H1 (cell line): ENCODE results near the gene ZC2HC1C. TPM values are rescaled to one million over a fixed set of nuclear protein-coding genes. Genes with fewer than 3 reads are reported as not detected.

ENCODE experiments used
- CTCF ChIA-PET: fragments of 300-600 bp; sonication (Branson Sonifier 250); formaldehyde crosslinking; loops from one replicate; lab custom pipeline; 2021; ENCODE audit not compliant: partially characterized antibody; lab: Charles Lee
- POLR2A ChIA-PET: fragments of 300-600 bp; sonication (Branson Sonifier 250); formaldehyde crosslinking; loops from one replicate; lab custom pipeline; 2021; ENCODE audit warnings: inconsistent platforms; ENCODE audit not compliant: partially characterized antibody; lab: Charles Lee
- DNase-seq, 2 experiments: peaks; one replicate each; pipeline versions ENCODE4 v3.0.0 to v3.0.0-alpha.2; 2010 to 2022; ENCODE audit warnings: low spot score in 2 of 2, low read depth in 1 of 2, mixed read lengths in 1 of 2
- FAIRE-seq: peaks from 2 replicates; lab custom pipeline; 2011; peaks lifted over from hg19 to GRCh38; lab: Jason Lieb, UNC
- H2AFZ ChIP-seq: 2 replicates; pipeline ENCODE4 v1.8.1; 2012; ENCODE audit warnings: low read length, inconsistent platforms
- H2AK5ac ChIP-seq: 2 replicates; pipeline ENCODE4 v1.6.1; 2013; ENCODE audit warnings: low read depth, low read length
- H2BK120ac ChIP-seq: replicated peaks from 2 replicates; pipeline ENCODE3; 2013; ENCODE audit warnings: low read depth, low read length, inconsistent platforms
- H2BK12ac ChIP-seq: 2 replicates; pipeline ENCODE4 v1.6.1; 2013; ENCODE audit warnings: low read depth, low read length
- H2BK15ac ChIP-seq: 2 replicates; pipeline ENCODE4 v1.6.1; 2013; ENCODE audit warnings: low read length
- H2BK20ac ChIP-seq: 2 replicates; pipeline ENCODE4 v1.6.1; 2013; ENCODE audit warnings: low read length
- H2BK5ac ChIP-seq: 2 replicates; pipeline ENCODE4 v1.6.1; 2013; ENCODE audit warnings: low read depth, low read length
- H3K14ac ChIP-seq: 2 replicates; pipeline ENCODE4 v1.6.1; 2013; ENCODE audit warnings: inconsistent platforms; ENCODE audit not compliant: insufficient read length
- H3K18ac ChIP-seq: 2 replicates; pipeline ENCODE4 v1.6.1; 2013; ENCODE audit warnings: low read length; ENCODE audit errors: extremely low read depth
- H3K23ac ChIP-seq: 2 replicates; pipeline ENCODE4 v1.6.1; 2013; ENCODE audit warnings: inconsistent platforms; ENCODE audit not compliant: insufficient read length
- H3K23me2 ChIP-seq: 2 replicates; pipeline ENCODE4 v1.6.1; 2013; ENCODE audit warnings: low read depth, low read length
- H3K27ac ChIP-seq: 2 replicates; pipeline ENCODE4 v1.6.1; 2011; ENCODE audit warnings: low read depth, low read length, inconsistent platforms
- H3K27me3 ChIP-seq, 4 experiments: replicated peaks in 1 of 4; 1 replicate in 1 of 4; 2 replicates in 3 of 4; pipeline versions ENCODE4 v1.6.1 to v1.8.1; 2011 to 2013; ENCODE audit warnings: low read length in 3 of 4, mild to moderate bottlenecking in 3 of 4, inconsistent platforms in 2 of 4, mixed read lengths in 2 of 4, moderate library complexity in 1 of 4; ENCODE audit not compliant: control insufficient read depth in 3 of 4, insufficient read depth in 3 of 4; ENCODE audit errors: extremely low read depth in 1 of 4
- H3K36me3 ChIP-seq, 4 experiments: 2 replicates each; pipeline versions ENCODE4 v1.6.1 to v1.8.1; 2011 to 2013; ENCODE audit warnings: mild to moderate bottlenecking in 4 of 4, low read length in 3 of 4, moderate library complexity in 2 of 4, control low read depth in 1 of 4, inconsistent platforms in 1 of 4; ENCODE audit not compliant: insufficient read depth in 4 of 4, control insufficient read depth in 2 of 4
- H3K4ac ChIP-seq: replicated peaks from 2 replicates; pipeline ENCODE3; 2013; ENCODE audit warnings: low read length, low read depth, mixed read lengths, inconsistent platforms; ENCODE audit not compliant: insufficient read length
- H3K4me1 ChIP-seq, 4 experiments: replicated peaks in 1 of 4; 1 replicate in 1 of 4; 2 replicates in 3 of 4; pipeline versions ENCODE4 v1.6.1 to v1.8.1; 2011 to 2013; ENCODE audit warnings: low read length in 3 of 4, inconsistent platforms in 2 of 4, mixed read lengths in 1 of 4; ENCODE audit not compliant: insufficient read depth in 4 of 4, control insufficient read depth in 3 of 4
- H3K4me2 ChIP-seq, 2 experiments: 2 replicates each; pipeline versions ENCODE4 v1.6.1 to v1.8.1; 2011 to 2013; ENCODE audit warnings: low read depth in 2 of 2, low read length in 2 of 2, control low read depth in 1 of 2, inconsistent platforms in 1 of 2, mild to moderate bottlenecking in 1 of 2; ENCODE audit not compliant: insufficient read depth in 1 of 2
- H3K4me3 ChIP-seq, 4 experiments: fragments of 200-600, 300-600 bp in 1 of 4; sonication (generic), shearing (Covaris generic), sonication (Bioruptor Twin) in 1 of 4; 2 replicates each; pipeline versions ENCODE4 v1.5.1 to v1.8.1; 2011 to 2016; ENCODE audit warnings: low read length in 4 of 4, low read depth in 3 of 4, control low read depth in 2 of 4, inconsistent platforms in 2 of 4, mild to moderate bottlenecking in 2 of 4, mixed read lengths in 1 of 4, moderate library complexity in 1 of 4; ENCODE audit not compliant: insufficient read depth in 2 of 4; ENCODE audit errors: extremely low read depth in 1 of 4
- H3K56ac ChIP-seq: replicated peaks from 2 replicates; pipeline ENCODE3; 2013; ENCODE audit warnings: low read depth, mild to moderate bottlenecking, mixed read lengths, low read length, inconsistent platforms; ENCODE audit not compliant: insufficient read length
- H3K79me1 ChIP-seq: 2 replicates; pipeline ENCODE4 v1.6.1; 2013; ENCODE audit warnings: low read depth, low read length, control low read depth
- H3K79me2 ChIP-seq, 2 experiments: 2 replicates each; pipeline versions ENCODE4 v1.6.1 to v1.8.1; 2012 to 2013; ENCODE audit warnings: low read length in 2 of 2, mild to moderate bottlenecking in 2 of 2, inconsistent platforms in 1 of 2; ENCODE audit not compliant: insufficient read depth in 2 of 2, control insufficient read depth in 1 of 2
- H3K9ac ChIP-seq, 4 experiments: replicated peaks in 1 of 4; 1 replicate in 1 of 4; 2 replicates in 3 of 4; pipeline versions ENCODE4 v1.6.1 to v1.8.1; 2011 to 2013; ENCODE audit warnings: low read depth in 3 of 4, low read length in 3 of 4, control low read depth in 2 of 4, mild to moderate bottlenecking in 2 of 4, moderate library complexity in 2 of 4, inconsistent platforms in 1 of 4; ENCODE audit errors: extremely low read depth in 1 of 4
- H3K9me3 ChIP-seq, 2 experiments: 2 replicates each; pipeline versions ENCODE4 v1.6.1 to v1.8.1; 2012 to 2013; ENCODE audit warnings: mild to moderate bottlenecking in 2 of 2, moderate library complexity in 2 of 2, control low read depth in 1 of 2, inconsistent platforms in 1 of 2, low read depth in 1 of 2, low read length in 1 of 2, mixed read lengths in 1 of 2; ENCODE audit not compliant: insufficient read depth in 2 of 2
- H4K20me1 ChIP-seq, 2 experiments: replicated peaks in 1 of 2; 2 replicates each; pipeline versions ENCODE3 to v1.8.1; 2011 to 2013; ENCODE audit warnings: inconsistent platforms in 2 of 2, low read length in 2 of 2, mild to moderate bottlenecking in 1 of 2; ENCODE audit not compliant: insufficient read depth in 2 of 2, control insufficient read depth in 1 of 2
- H4K5ac ChIP-seq: 2 replicates; pipeline ENCODE4 v1.6.1; 2013; ENCODE audit warnings: low read length, low read depth, mixed read lengths, inconsistent platforms; ENCODE audit not compliant: insufficient read length
- H4K8ac ChIP-seq: 2 replicates; pipeline ENCODE4 v1.8.0; 2013; ENCODE audit warnings: mild to moderate bottlenecking, moderate library complexity, low read length, inconsistent platforms; ENCODE audit not compliant: insufficient read depth; ENCODE audit errors: extremely low read depth
- H4K91ac ChIP-seq: replicated peaks from 2 replicates; pipeline ENCODE3; 2013; ENCODE audit warnings: low read length, mixed read lengths, inconsistent platforms; ENCODE audit not compliant: insufficient read length
- ASH2L ChIP-seq: fragments of 200-600, 300-600 bp; sonication (generic); IDR thresholded peaks from one replicate; pipeline ENCODE4 v1.7.1; 2017; ENCODE audit warnings: low read length
- E2F6 ChIP-seq: IDR thresholded peaks from 2 replicates; pipeline ENCODE4 v1.6.1; 2012; ENCODE audit warnings: inconsistent platforms
- EGR1 ChIP-seq: IDR thresholded peaks from 2 replicates; pipeline ENCODE4 v1.6.1; 2011; ENCODE audit warnings: low read depth, low read length, borderline replicate concordance
- EP300 ChIP-seq, 2 experiments: IDR thresholded peaks; 1 replicate in 1 of 2; 2 replicates in 1 of 2; pipeline ENCODE4 v1.6.1; 2011 to 2012; ENCODE audit warnings: low read depth in 2 of 2, low read length in 2 of 2, mild to moderate bottlenecking in 2 of 2, borderline replicate concordance in 1 of 2, inconsistent platforms in 1 of 2, moderate library complexity in 1 of 2
- EZH2 ChIP-seq: fragments of 200-600 bp; sonication (generic); IDR thresholded peaks from 2 replicates; pipeline ENCODE4 v1.7.1; 2012; ENCODE audit warnings: low read depth, mild to moderate bottlenecking, moderate library complexity, low read length, inconsistent platforms; ENCODE audit not compliant: severe bottlenecking
- KDM5A ChIP-seq: fragments of 200-600 bp; IDR thresholded peaks from 2 replicates; pipeline ENCODE4 v1.7.1; 2012; ENCODE audit warnings: mild to moderate bottlenecking, low read length, inconsistent platforms, mixed read lengths
- MAFK ChIP-seq: IDR thresholded peaks from 2 replicates; pipeline ENCODE4 v1.6.1; 2012; ENCODE audit warnings: low read depth, mild to moderate bottlenecking, improper control_type of control experiment, low read length
- NANOG ChIP-seq: IDR thresholded peaks from 2 replicates; pipeline ENCODE4 v1.6.1; 2011; ENCODE audit warnings: low read length, low read depth, mild to moderate bottlenecking, inconsistent platforms; ENCODE audit not compliant: insufficient read depth, poor library complexity, severe bottlenecking
- POLR2A ChIP-seq, 2 experiments: IDR thresholded peaks; 1 replicate in 1 of 2; 2 replicates in 1 of 2; pipeline ENCODE4 v1.6.1; 2011; ENCODE audit warnings: low read depth in 2 of 2, low read length in 2 of 2, mild to moderate bottlenecking in 2 of 2; ENCODE audit errors: control extremely low read depth in 1 of 2
- RAD21 ChIP-seq, 2 experiments: IDR thresholded peaks in 1 of 2; conservative IDR thresholded peaks in 1 of 2; 2 replicates each; pipeline ENCODE4 v1.6.1; 2011; ENCODE audit warnings: low read depth in 2 of 2, low read length in 2 of 2, improper control_type of control experiment in 1 of 2, inconsistent platforms in 1 of 2, mild to moderate bottlenecking in 1 of 2, moderate library complexity in 1 of 2
- RNF2 ChIP-seq: fragments of 200-900, 300-1000 bp; sonication (generic); IDR thresholded peaks from 2 replicates; pipeline ENCODE4 v1.7.1; 2016; ENCODE audit warnings: borderline replicate concordance, low read depth, mild to moderate bottlenecking, antibody characterized with exemption, low read length; ENCODE audit not compliant: poor library complexity, severe bottlenecking; ENCODE audit errors: missing control alignments
- SIRT6 ChIP-seq: IDR thresholded peaks from one replicate; pipeline ENCODE4 v1.7.1; 2012; ENCODE audit warnings: low read length, inconsistent platforms
- SP1 ChIP-seq: IDR thresholded peaks from 2 replicates; pipeline ENCODE4 v1.6.1; 2011; ENCODE audit warnings: low read depth, low read length
- WGBS, 2 experiments: shearing (Covaris generic) in 1 of 2; methylation state at CpG; one replicate each; pipeline versions ENCODE4 v1.1.6 to v1.1.7; 2013 to 2015; ENCODE audit warnings: low lambda C conversion rate in 2 of 2, mixed read lengths in 2 of 2, inconsistent platforms in 1 of 2, low coverage in 1 of 2, missing lambda C conversion rate in 1 of 2; ENCODE audit not compliant: insufficient replicate concordance in 2 of 2, insufficient coverage in 1 of 2, insufficient read length in 1 of 2; ENCODE audit errors: extremely low coverage in 1 of 2, missing lambda C conversion rate in 1 of 2; 5-methylcytosine and 5-hydroxymethylcytosine counted together
- polyA plus RNA-seq, 7 experiments: library from polyadenylated mRNA; depleted of rRNA in 3 of 7; stranded (reverse) in 5 of 7; unstranded in 2 of 7; fragments of >200 nt in 5 of 7; fragments of 200-250 nt in 2 of 7; gene quantifications; 1 replicate in 5 of 7; 2 replicates in 1 of 7; 4 replicates in 1 of 7; pipeline versions ENCODE4 v1.2.1 to v1.2.3, GENCODE V29; 2011 to 2013; ENCODE audit warnings: missing spikeins in 2 of 7, mixed read lengths in 2 of 7
- total RNA-seq: library from RNA; stranded (reverse); fragmentation: NEBNext Ultra II Directional; extraction: Animal tissue kit (Norgen Biotek cat#: 25700); gene quantifications from 2 replicates; pipeline ENCODE4 v1.2.1, GENCODE V29; 2021

Gene ZC2HC1C
- total and polyA plus RNA-seq, 2 of the 8 experiments (the other 6 are each of a cell fraction or from before 2014, with no cell fraction given), result 0.57 to 1.2 TPM

GRCh38 chr14:75025082-75025481, 44.4 kb upstream of the ZC2HC1C start:
- no peak overlapping the region for H4K5ac ChIP-seq
- no peak for FAIRE-seq
- H2BK120ac ChIP-seq, result no peak overlapping the region
- H2BK5ac ChIP-seq, result no peak overlapping the region
- H2AK5ac ChIP-seq, result no peak overlapping the region
- no peak overlapping the region for H4K8ac ChIP-seq
- no peak overlapping the region for H2BK15ac ChIP-seq
- H4K20me1 ChIP-seq, result peaks cover 0 to 1% of the 10 kb centered on the region in 2 experiments
- H4K91ac ChIP-seq, result no peak overlapping the region
- ChIA-PET CTCF (interaction anchor here (0.7 to 4.7 kb wide), 14 partner anchors 11 to 165 kb away, joined by 3 to 33 read pairs (median 4); no protein-coding TSS in a partner anchor), POLR2A (interaction anchor here (0.9 to 1.5 kb wide), 6 partner anchors 11 to 53 kb away, joined by 3 to 7 read pairs (median 3); no protein-coding TSS in a partner anchor)
- no peaks in the 10 kb centered on the region for H3K23me2 ChIP-seq
- H3K4me3 ChIP-seq, result no peak overlapping the region
- H3K18ac ChIP-seq, result no peak overlapping the region
- H2BK20ac ChIP-seq, result no peak overlapping the region
- no peak overlapping the region for H2BK12ac ChIP-seq
- no peak overlapping the region for H3K14ac ChIP-seq
- no peaks in the 10 kb centered on the region for H3K79me1 ChIP-seq
- H3K4me1 ChIP-seq, result no peaks in the 10 kb centered on the region
- no peak overlapping the region for H3K4ac ChIP-seq
- 91% methylated on average over 4 of the region's 4 CpGs; no CpG with 5 or more reads in 1 of the 2 experiments for WGBS, 2 experiments
- no peak overlapping the region for H3K27ac ChIP-seq
- H3K9me3 ChIP-seq, result no peaks in the 10 kb centered on the region
- H2AFZ ChIP-seq, result no peak overlapping the region
- no peaks in the 10 kb centered on the region for H3K79me2 ChIP-seq
- H3K27me3 ChIP-seq, result no peaks in the 10 kb centered on the region
- H3K9ac ChIP-seq, result no peak overlapping the region
- H3K36me3 ChIP-seq, result peaks cover 0 to 13% (median 2%) of the 10 kb centered on the region in 4 experiments; a peak in 6 of 8 replicates
- no peak overlapping the region for H3K56ac ChIP-seq
- H3K23ac ChIP-seq, result no peak overlapping the region
- DNase-seq, result no peak
- H3K4me2 ChIP-seq, result no peak overlapping the region
- TF ChIP-seq RAD21 (IDR thresholded peaks at IDR 0.05 in 1 of 2, conservative IDR thresholded peaks at IDR 0.05 in 1 of 2; ENCODE audit: low read depth in 2 of 2, low read length in 2 of 2) (no peak), RNF2 (no peak), POLR2A (IDR thresholded peaks at IDR 0.05; ENCODE audit: control extremely low read depth in 1 of 2, low read depth in 2 of 2, low read length in 2 of 2) (no peak), SP1 (no peak), EP300 (IDR thresholded peaks at IDR 0.05; ENCODE audit: borderline replicate concordance in 1 of 2, low read depth in 2 of 2, low read length in 2 of 2) (no peak), NANOG (no peak), EGR1 (no peak), ASH2L (no peak), E2F6 (no peak), EZH2 (no peak), KDM5A (no peak), SIRT6 (no peak), MAFK (no peak)
